Measurements from ENCODE around the gene LRP1B.

Gene LRP1B

DNA sequence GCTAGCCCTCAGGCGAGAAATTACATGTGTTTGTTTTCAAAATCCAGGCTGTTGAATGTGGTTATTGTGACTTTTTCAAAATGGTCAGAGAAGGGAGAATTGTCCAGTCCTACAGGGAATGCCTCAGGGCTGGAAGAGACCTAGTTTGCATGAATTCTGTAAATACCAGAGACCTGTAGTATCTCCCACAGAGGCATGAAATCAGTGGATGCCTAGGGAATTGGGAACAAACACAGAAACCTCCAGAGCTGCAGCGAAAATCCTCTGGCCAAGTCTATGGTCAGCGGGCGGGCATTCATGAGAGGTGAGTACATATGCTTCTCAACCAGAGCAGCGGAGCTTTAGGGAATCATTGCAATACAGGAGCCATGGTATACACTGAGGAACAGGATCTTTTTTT lies 1754.1 kb downstream of the LRP1B start:
- no peak for DNase-seq (ENCODE audit: low read depth)
- no peak overlapping the region for H3K4me3 ChIP-seq (ENCODE audit: low read depth, low read length)
- TF ChIP-seq CTCF (IDR thresholded peaks at IDR 0.05; ENCODE audit: control insufficient read depth, extremely low read depth, insufficient read depth), result no peak

DNA sequence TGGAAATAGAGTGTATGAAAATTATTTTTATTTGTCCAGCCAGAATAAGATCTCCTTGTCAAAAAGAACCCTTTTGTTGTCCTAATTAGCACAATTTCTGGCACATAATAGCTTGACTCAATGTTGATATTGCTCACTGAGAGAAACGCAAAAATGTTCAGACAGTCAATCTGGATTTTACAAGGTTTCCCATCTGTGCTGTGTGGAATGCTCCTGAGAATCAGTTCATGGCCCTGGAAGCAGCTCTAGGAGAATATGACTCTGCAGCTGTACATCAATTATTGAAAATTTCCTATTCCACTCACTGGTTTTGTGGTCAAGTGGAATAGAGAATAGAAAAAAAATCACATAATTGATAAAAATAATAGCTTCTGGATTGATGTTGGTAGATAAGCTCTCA lies 1767.7 kb downstream of the LRP1B start:
- no peak for DNase-seq (ENCODE audit: low read depth)
- TF ChIP-seq CTCF (IDR thresholded peaks at IDR 0.05; ENCODE audit: control insufficient read depth, extremely low read depth, insufficient read depth), result no peak
- H3K4me3 ChIP-seq (ENCODE audit: low read depth, low read length), result no peak overlapping the region

DNA sequence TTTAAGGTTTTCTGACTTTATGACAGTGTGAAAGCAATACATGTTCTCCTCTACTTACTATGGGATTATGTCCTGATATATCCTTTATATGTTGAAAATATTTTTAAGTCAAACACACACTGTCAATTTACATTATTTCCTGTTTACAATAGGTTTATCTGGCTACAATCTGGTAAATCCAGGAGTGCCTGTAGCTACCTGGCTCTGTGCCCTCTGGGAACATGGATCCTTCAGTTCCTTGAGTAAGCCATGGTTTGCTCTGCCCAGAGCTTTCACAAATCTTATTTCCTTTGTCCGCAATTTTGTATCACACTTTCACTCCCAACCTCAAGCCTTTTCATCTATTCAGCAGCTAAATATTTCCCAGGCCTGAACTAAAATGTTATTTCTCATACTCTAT lies 1768.5 kb downstream of the LRP1B start:
- no peak overlapping the region for H3K4me3 ChIP-seq (ENCODE audit: low read depth, low read length)
- no peak for TF ChIP-seq CTCF (IDR thresholded peaks at IDR 0.05; ENCODE audit: control insufficient read depth, extremely low read depth, insufficient read depth)
- peak; percentile 73 for DNase-seq (ENCODE audit: low read depth)

DNA sequence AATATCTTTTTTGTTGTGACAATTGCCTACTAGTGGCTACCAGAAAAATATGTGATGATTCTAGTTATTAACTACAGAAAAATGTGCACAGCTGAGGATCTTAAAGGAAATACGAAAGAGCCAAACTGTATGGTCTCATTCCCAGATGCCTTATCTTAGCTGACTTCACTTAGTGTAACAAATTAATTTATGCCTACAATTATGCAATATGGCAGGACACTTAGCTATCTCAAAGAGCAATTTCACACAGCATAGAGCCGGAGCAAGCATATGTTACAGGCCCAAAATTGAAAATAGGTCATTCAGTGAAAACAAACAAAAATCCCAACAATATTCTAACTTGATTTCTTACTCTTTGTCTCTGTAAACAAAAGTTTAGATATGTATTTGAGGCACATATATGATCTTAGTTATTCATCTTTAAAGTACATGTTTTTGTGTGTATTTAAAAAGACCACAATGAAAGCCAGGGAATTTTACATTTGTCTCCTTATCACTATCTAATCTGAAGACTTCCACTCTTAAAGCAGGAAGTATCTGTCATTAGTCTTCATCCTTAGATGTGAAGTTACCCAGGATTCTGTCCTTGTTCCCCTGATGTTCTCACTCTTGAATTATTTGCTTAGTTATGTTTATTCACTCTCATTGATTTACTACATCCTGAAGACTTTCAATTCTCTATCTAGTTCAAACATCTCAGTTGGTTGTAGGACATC lies 1771.6 kb downstream of the LRP1B start:
- TF ChIP-seq CTCF (IDR thresholded peaks at IDR 0.05; ENCODE audit: control insufficient read depth, extremely low read depth, insufficient read depth), result no peak
- no peak for DNase-seq (ENCODE audit: low read depth)
- no peak overlapping the region for H3K4me3 ChIP-seq (ENCODE audit: low read depth, low read length)

GRCh38 chr2:140356697-140357096 lies 1774.1 kb downstream of the LRP1B start:
- TF ChIP-seq CTCF (IDR thresholded peaks at IDR 0.05; ENCODE audit: control insufficient read depth, extremely low read depth, insufficient read depth), result no peak

GRCh38 chr2:140355511-140356090 lies 1775.2 kb downstream of the LRP1B start:
- DNase-seq (ENCODE audit: low read depth), result no peak
- no peak for TF ChIP-seq CTCF (IDR thresholded peaks at IDR 0.05; ENCODE audit: control insufficient read depth, extremely low read depth, insufficient read depth)
- no peak overlapping the region for H3K4me3 ChIP-seq (ENCODE audit: low read depth, low read length)

More at GRCh38 chr2:140356697-140357096, 1774.1 kb downstream of the LRP1B start:
- no peak for DNase-seq (ENCODE audit: low read depth)
- H3K4me3 ChIP-seq (ENCODE audit: low read depth, low read length), result no peak overlapping the region

- H3K4me3 ChIP-seq (ENCODE audit: low read depth, low read length), result no peak overlapping the region
- no peak for TF ChIP-seq CTCF (IDR thresholded peaks at IDR 0.05; ENCODE audit: control insufficient read depth, extremely low read depth, insufficient read depth)
- DNase-seq (ENCODE audit: low read depth), result no peak
Observed at GRCh38 chr2:140354544-140354943, 1776.3 kb downstream of the LRP1B start.

Data from LNCaP clone FGC (cell line).